Ovary (tissue), 9 donors: Measurements from ENCODE around the gene THAP12. TPM values are rescaled to one million over a fixed set of nuclear protein-coding genes. Genes with fewer than 3 reads are reported as not detected.

Experiments
- DNase-seq, 5 donors: peaks; one replicate each; pipeline ENCODE4 v3.0.0-alpha.2; 2019 to 2020
- H3K27ac ChIP-seq, 2 donors: fragments of 200-600 bp; one replicate each; pipeline versions ENCODE4 v1.5.1 to v1.8.0; 2019 to 2022
- H3K27me3 ChIP-seq: fragments of 200-600 bp; one replicate; pipeline ENCODE4 v1.8.0; 2022
- H3K36me3 ChIP-seq: fragments of 200-600 bp; sonication (generic); one replicate; pipeline ENCODE4 v1.5.1; 2019
- H3K4me1 ChIP-seq: one replicate; pipeline ENCODE4 v1.8.1; 2013; ENCODE audit warnings: mild to moderate bottlenecking, moderate library complexity; ENCODE audit not compliant: insufficient read depth
- H3K4me3 ChIP-seq: fragments of 200-600 bp; sonication (generic); one replicate; pipeline ENCODE4 v1.5.1; 2017
- H3K9me3 ChIP-seq, 2 donors: fragments of 200-600 bp in 1 of 2; sonication (generic) in 1 of 2; one replicate each; pipeline versions ENCODE4 v1.5.1 to v1.8.1; 2013 to 2019; ENCODE audit warnings: mild to moderate bottlenecking in 1 of 2, moderate library complexity in 1 of 2
- EP300 ChIP-seq: sonication (generic); formaldehyde crosslinking; IDR thresholded peaks from one replicate; pipeline ENCODE4 v1.6.1; 2017; ENCODE audit warnings: antibody characterized with exemption
- POLR2A ChIP-seq: fragments of 450-650 bp; IDR thresholded peaks from one replicate; pipeline ENCODE4 v1.6.1; 2017; ENCODE audit warnings: antibody characterized with exemption, mild to moderate bottlenecking, moderate library complexity
- WGBS, 3 donors: extraction: QIAGEN DNeasy Blood & Tissue Kit in 1 of 3; methylation state at CpG; one replicate each; pipeline versions ENCODE4 v1.1.5 to v1.1.7; 2013 to 2017; 5-methylcytosine and 5-hydroxymethylcytosine counted together
- intact Hi-C, 4 donors: fragments of 100-400 bp; cut with DNase I; formaldehyde crosslinking; loops; one replicate each; pipeline versions ENCODE4 v1.11.0 to v1.15.1; 2022 to 2023
- polyA plus RNA-seq, 2 donors: library from polyadenylated mRNA; stranded (reverse); fragments of 200-250 nt in 1 of 2; fragments of 350-450 nt in 1 of 2; fragmentation: Illumina TruSeq in 1 of 2; extraction: RNeasy Lipid Tissue Mini Kit (QIAGEN cat#74804) in 1 of 2; gene quantifications; one replicate each; pipeline ENCODE4 v1.2.3, GENCODE V29; 2013 to 2014
- total RNA-seq, 7 donors: library from RNA; depleted of rRNA in 2 of 7; stranded (reverse); fragments of >200 nt in 2 of 7; fragmentation: NEBNext Ultra II Directional in 3 of 7; extraction: Animal tissue kit (Norgen Biotek cat#: 25700) in 3 of 7; gene quantifications; one replicate each; pipeline versions ENCODE4 v1.1.0 to v1.2.4, GENCODE V29; 2016 to 2023
- TF ChIP-seq, protein P1 (sequence below), 3 donors: fragments of 450-650 bp in 2 of 3; fragments of 200-600 bp in 1 of 3; IDR thresholded peaks; one replicate each; pipeline versions ENCODE4 v1.5.1 to v1.8.0; 2016 to 2022; ENCODE audit warnings: antibody characterized with exemption in 3 of 3, mild to moderate bottlenecking in 1 of 3
- donor health status: DM: no; HTN: no; CAD: no; lungs with moderate emphysema.
- donor health status: DM: no; HTN: no; CAD: no.
- donor health status: Bipolar disorder and iron deficiency.
- donor health status: DM: yes; HTN: yes; CAD: no.
- donor health status: DM: no; HTN: no; CAD: no.
- donor health status: DM: yes; HTN: yes; CAD: no.

THAP12 gene
- total and polyA plus RNA-seq, 9 donors = 23.8 to 55.6 (median 41.6) TPM

- no peaks in the 10 kb centered on the region for H3K9me3 ChIP-seq
- H3K4me1 ChIP-seq = no peaks in the 10 kb centered on the region
- H3K36me3 ChIP-seq = no peaks in the 10 kb centered on the region
- no peak overlapping the region for H3K4me3 ChIP-seq
- DNase-seq = no peak
- TF ChIP-seq POLR2A = no peak
- TF ChIP-seq, protein P1, sequence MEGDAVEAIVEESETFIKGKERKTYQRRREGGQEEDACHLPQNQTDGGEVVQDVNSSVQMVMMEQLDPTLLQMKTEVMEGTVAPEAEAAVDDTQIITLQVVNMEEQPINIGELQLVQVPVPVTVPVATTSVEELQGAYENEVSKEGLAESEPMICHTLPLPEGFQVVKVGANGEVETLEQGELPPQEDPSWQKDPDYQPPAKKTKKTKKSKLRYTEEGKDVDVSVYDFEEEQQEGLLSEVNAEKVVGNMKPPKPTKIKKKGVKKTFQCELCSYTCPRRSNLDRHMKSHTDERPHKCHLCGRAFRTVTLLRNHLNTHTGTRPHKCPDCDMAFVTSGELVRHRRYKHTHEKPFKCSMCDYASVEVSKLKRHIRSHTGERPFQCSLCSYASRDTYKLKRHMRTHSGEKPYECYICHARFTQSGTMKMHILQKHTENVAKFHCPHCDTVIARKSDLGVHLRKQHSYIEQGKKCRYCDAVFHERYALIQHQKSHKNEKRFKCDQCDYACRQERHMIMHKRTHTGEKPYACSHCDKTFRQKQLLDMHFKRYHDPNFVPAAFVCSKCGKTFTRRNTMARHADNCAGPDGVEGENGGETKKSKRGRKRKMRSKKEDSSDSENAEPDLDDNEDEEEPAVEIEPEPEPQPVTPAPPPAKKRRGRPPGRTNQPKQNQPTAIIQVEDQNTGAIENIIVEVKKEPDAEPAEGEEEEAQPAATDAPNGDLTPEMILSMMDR (IDR thresholded peaks at IDR 0.05) = no peak
- TF ChIP-seq EP300 = no peak
- H3K27me3 ChIP-seq = no peaks in the 10 kb centered on the region
- no peak overlapping the region for H3K27ac ChIP-seq
- intact Hi-C loops = no loop called here
Observed at GRCh38 chr11:76361374-76361773, 19.6 kb downstream of the THAP12 start.

- DNase-seq = no peak
- TF ChIP-seq, protein P1 (IDR thresholded peaks at IDR 0.05) = no peak
- TF ChIP-seq POLR2A = no peak
- TF ChIP-seq EP300 = no peak
- Histone ChIP-seq H3K4me1 (no peaks in the 10 kb centered on the region), H3K27me3 (no peaks in the 10 kb centered on the region), H3K9me3 (no peaks in the 10 kb centered on the region), H3K36me3 (no peaks in the 10 kb centered on the region), H3K4me3 (no peak overlapping the region), H3K27ac (no peak overlapping the region)
- 94 to 100% (median 98%) methylated on average over 1 of the region's 1 CpG for WGBS, 3 donors
- intact Hi-C loops = no loop called here
Observed at GRCh38 chr11:76355172-76355571, 25.8 kb downstream of the THAP12 start.

GRCh38 chr11:76348348-76348747, 32.6 kb downstream of the THAP12 start:
- intact Hi-C loops = no loop called here
- Histone ChIP-seq H3K36me3 (no peaks in the 10 kb centered on the region), H3K27ac (no peak overlapping the region), H3K27me3 (no peaks in the 10 kb centered on the region), H3K4me1 (no peaks in the 10 kb centered on the region), H3K4me3 (no peak overlapping the region), H3K9me3 (no peaks in the 10 kb centered on the region)
- WGBS, 3 donors = 86 to 91% (median 87%) methylated on average over 3 of the region's 3 CpGs
- no peak for DNase-seq
- TF ChIP-seq EP300 (no peak), POLR2A (no peak)
- TF ChIP-seq, protein P1 (IDR thresholded peaks at IDR 0.05) = no peak

DNA sequence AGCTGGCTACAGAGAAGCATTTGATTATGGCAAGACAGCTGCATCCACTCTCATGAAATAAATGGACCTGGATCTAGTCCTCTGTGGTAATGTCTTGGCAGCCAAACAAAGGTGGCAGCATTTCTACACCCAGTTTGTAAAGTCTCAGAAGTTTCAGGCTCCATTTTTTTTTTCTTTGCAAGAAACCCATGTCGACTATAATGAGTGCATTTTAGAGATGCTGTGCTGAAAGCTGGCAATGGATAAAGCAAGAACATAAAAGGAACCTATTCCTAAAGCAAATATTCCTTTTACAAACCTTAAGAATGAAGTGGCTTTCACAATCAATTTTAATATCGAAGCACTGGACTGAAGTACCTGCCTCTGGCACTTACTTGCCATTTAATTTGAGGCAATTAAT, 33.5 kb downstream of the THAP12 start:
- no peak overlapping the region for H3K4me3 ChIP-seq
- H3K4me1 ChIP-seq = no peaks in the 10 kb centered on the region
- no peaks in the 10 kb centered on the region for H3K27me3 ChIP-seq
- 23 to 32% (median 27%) methylated on average over 2 of the region's 2 CpGs for WGBS, 3 donors
- TF ChIP-seq, protein P1 (IDR thresholded peaks at IDR 0.05) = no peak
- TF ChIP-seq EP300 (no peak), POLR2A (no peak)
- intact Hi-C loops = no loop called here
- H3K27ac ChIP-seq = no peak overlapping the region
- H3K9me3 ChIP-seq = no peaks in the 10 kb centered on the region
- no peaks in the 10 kb centered on the region for H3K36me3 ChIP-seq
- no peak for DNase-seq

- Histone ChIP-seq H3K27me3 (no peaks in the 10 kb centered on the region), H3K36me3 (no peaks in the 10 kb centered on the region), H3K4me3 (no peak overlapping the region), H3K27ac (no peak overlapping the region), H3K4me1 (no peaks in the 10 kb centered on the region), H3K9me3 (no peaks in the 10 kb centered on the region)
- intact Hi-C loops = no loop called here
- no peak for DNase-seq
- TF ChIP-seq, protein P1 (IDR thresholded peaks at IDR 0.05) = no peak
- TF ChIP-seq EP300 (no peak), POLR2A (no peak)
- WGBS, 3 donors = 43 to 58% (median 46%) methylated on average over 6 of the region's 6 CpGs
Observed at GRCh38 chr11:76339221-76339620, 41.7 kb downstream of the THAP12 start.
